Gastroesophageal sphincter (tissue), 4 donors: Measurements from ENCODE around the gene HMG20A. TPM values are rescaled to one million over a fixed set of nuclear protein-coding genes. Genes with fewer than 3 reads are reported as not detected.

ENCODE experiments used
- ATAC-seq: fragments of 150-250 bp; one replicate; pipeline ENCODE4 v1.9.1; 2016; ENCODE audit warnings: mild to moderate bottlenecking, moderate library complexity
- H3K27ac ChIP-seq, 4 donors: fragments of 200-600 bp; sonication (generic) in 3 of 4; 1 replicate in 3 of 4; 2 replicates in 1 of 4; pipeline ENCODE4 v1.5.1; 2016 to 2019
- H3K27me3 ChIP-seq: fragments of 200-600 bp; sonication (generic); one replicate; pipeline ENCODE4 v1.5.1; 2019
- H3K36me3 ChIP-seq, 2 donors: fragments of 200-600 bp; sonication (generic); one replicate each; pipeline ENCODE4 v1.5.1; 2019; ENCODE audit warnings: control low read depth in 1 of 2
- H3K4me1 ChIP-seq, 3 donors: fragments of 200-600 bp; sonication (generic); 1 replicate in 2 of 3; 2 replicates in 1 of 3; pipeline ENCODE4 v1.5.1; 2016 to 2019; ENCODE audit warnings: control low read depth in 2 of 3
- H3K4me3 ChIP-seq, 2 donors: fragments of 200-600 bp; sonication (generic); one replicate each; pipeline ENCODE4 v1.5.1; 2019; ENCODE audit warnings: mild to moderate bottlenecking in 1 of 2, moderate library complexity in 1 of 2
- H3K9me3 ChIP-seq, 3 donors: fragments of 200-600 bp; sonication (generic); one replicate each; pipeline ENCODE4 v1.5.1; 2017 to 2019; ENCODE audit warnings: control low read depth in 2 of 3
- CTCF ChIP-seq, 4 experiments: fragments of 200-600 bp in 2 of 4; fragments of 450-650 bp in 2 of 4; sonication (generic) in 1 of 4; IDR thresholded peaks; one replicate each; pipeline ENCODE4 v1.5.1; 2017 to 2019; ENCODE audit warnings: antibody characterized with exemption in 4 of 4, mild to moderate bottlenecking in 2 of 4, moderate library complexity in 2 of 4
- EP300 ChIP-seq: sonication (generic); formaldehyde crosslinking; IDR thresholded peaks from one replicate; pipeline ENCODE4 v1.6.1; 2017; ENCODE audit warnings: antibody characterized with exemption, mild to moderate bottlenecking
- POLR2A ChIP-seq, 2 donors: fragments of 450-650 bp; IDR thresholded peaks; one replicate each; pipeline ENCODE4 v1.6.1; 2017; ENCODE audit warnings: antibody characterized with exemption in 2 of 2, mild to moderate bottlenecking in 2 of 2, moderate library complexity in 1 of 2
- POLR2AphosphoS5 ChIP-seq: sonication (generic); formaldehyde crosslinking; IDR thresholded peaks from one replicate; pipeline ENCODE4 v1.6.1; 2017; ENCODE audit warnings: antibody characterized with exemption
- WGBS, 2 donors: methylation state at CpG; one replicate each; pipeline ENCODE4 v1.1.5; 2018; ENCODE audit warnings: low coverage in 1 of 2; 5-methylcytosine and 5-hydroxymethylcytosine counted together
- total RNA-seq, 4 donors: library from RNA; depleted of rRNA; stranded (reverse); fragments of >200 nt; gene quantifications; one replicate each; pipeline ENCODE4 v1.1.0, GENCODE V29; 2016

HMG20A gene
- total RNA-seq, 4 donors from 2014 or later = 23.2 to 47.9 (median 33.2) TPM

DNA sequence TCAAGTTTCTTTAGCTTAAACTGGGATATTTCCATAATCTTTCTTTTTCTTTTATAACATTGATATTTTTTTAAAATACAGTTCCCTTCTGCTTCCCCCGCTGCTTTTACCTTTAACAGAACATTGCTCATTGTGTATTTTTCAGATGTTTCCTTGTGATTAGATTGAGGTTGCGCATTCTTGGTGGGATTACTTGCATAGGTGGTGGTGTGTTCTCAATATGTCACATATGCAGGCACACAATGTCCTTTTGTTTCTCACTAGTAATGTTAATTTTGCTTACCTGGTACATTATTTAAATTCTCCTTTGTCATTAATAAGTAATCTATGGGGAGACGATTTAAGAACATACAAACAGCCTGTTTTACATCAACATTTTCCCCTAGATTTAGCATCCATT is 48.2 kb downstream of the HMG20A start:
- peaks cover 4 to 93% of the 10 kb centered on the region in 2 donors for H3K36me3 ChIP-seq
- ATAC-seq = no peak
- no peaks in the 10 kb centered on the region for H3K9me3 ChIP-seq
- H3K27me3 ChIP-seq = no peaks in the 10 kb centered on the region
- 86 to 93% methylated on average over 3 of the region's 3 CpGs for WGBS, 2 donors
- peaks cover 0 to 2% (median 0%) of the 10 kb centered on the region in 3 donors for H3K4me1 ChIP-seq
- H3K27ac ChIP-seq = no peak overlapping the region
- H3K4me3 ChIP-seq = no peak overlapping the region
- TF ChIP-seq POLR2A (IDR thresholded peaks at IDR 0.05) (no peak), CTCF (IDR thresholded peaks at IDR 0.05) (no peak), EP300 (no peak)

GRCh38 chr15:77470235-77470634 is 49.5 kb downstream of the HMG20A start:
- Histone ChIP-seq H3K36me3 (peaks cover 4 to 80% of the 10 kb centered on the region in 2 donors), H3K9me3 (no peaks in the 10 kb centered on the region), H3K4me3 (no peak overlapping the region), H3K27ac (no peak overlapping the region), H3K4me1 (peaks cover 0 to 14% (median 3%) of the 10 kb centered on the region in 3 donors), H3K27me3 (no peaks in the 10 kb centered on the region)
- no peak for ATAC-seq
- TF ChIP-seq POLR2AphosphoS5 = no peak
- TF ChIP-seq EP300 = no peak
- no peak for TF ChIP-seq CTCF (IDR thresholded peaks at IDR 0.05)
- TF ChIP-seq POLR2A (IDR thresholded peaks at IDR 0.05) = no peak

GRCh38 chr15:77473328-77473727 is 52.6 kb downstream of the HMG20A start:
- Histone ChIP-seq H3K9me3 (no peaks in the 10 kb centered on the region), H3K4me1 (peaks cover 0 to 14% (median 3%) of the 10 kb centered on the region in 3 donors), H3K4me3 (no peak overlapping the region), H3K27ac (no peak overlapping the region), H3K36me3 (peaks cover 2 to 69% of the 10 kb centered on the region in 2 donors), H3K27me3 (no peaks in the 10 kb centered on the region)
- no peak for TF ChIP-seq CTCF (IDR thresholded peaks at IDR 0.05)
- no peak for TF ChIP-seq POLR2AphosphoS5
- no peak for TF ChIP-seq POLR2A (IDR thresholded peaks at IDR 0.05)
- no peak for TF ChIP-seq EP300
- ATAC-seq = no peak

- TF ChIP-seq POLR2AphosphoS5 (no peak), POLR2A (IDR thresholded peaks at IDR 0.05) (no peak), EP300 (no peak), CTCF (IDR thresholded peaks at IDR 0.05) (no peak)
- no peaks in the 10 kb centered on the region for H3K9me3 ChIP-seq
- H3K36me3 ChIP-seq = peaks cover 2 to 68% of the 10 kb centered on the region in 2 donors
- peak overlapping the region in 2 of 4 donors; percentile 12 to 30 for H3K27ac ChIP-seq
- no peak for ATAC-seq
- no peaks in the 10 kb centered on the region for H3K27me3 ChIP-seq
- WGBS, 2 donors = 52 to 87% methylated on average over 3 of the region's 3 CpGs
- H3K4me3 ChIP-seq = no peak overlapping the region
- H3K4me1 ChIP-seq = peaks cover 0 to 14% (median 3%) of the 10 kb centered on the region in 3 donors
These were observed 53.8 kb downstream of the HMG20A start for GRCh38 chr15:77474310-77474988.

DNA sequence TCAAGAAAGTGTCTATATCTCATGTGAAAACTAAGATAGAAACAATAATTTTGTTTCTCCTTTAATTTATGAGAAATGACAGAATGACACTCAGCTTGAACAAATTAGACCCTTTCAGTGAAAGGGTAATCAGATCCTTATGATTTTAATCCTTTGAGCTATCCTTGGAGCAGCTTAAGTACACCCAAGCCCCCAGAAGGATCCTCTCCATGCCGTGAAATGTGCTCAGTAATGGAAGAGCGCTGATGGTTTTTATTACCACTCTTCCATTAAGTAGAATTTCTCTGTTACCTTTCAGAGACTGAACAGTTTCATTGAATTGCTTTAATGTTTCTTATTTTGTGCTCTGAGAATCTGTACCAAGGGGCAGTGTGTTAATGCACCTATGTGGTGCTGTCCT is 54.3 kb downstream of the HMG20A start:
- ATAC-seq = no peak

More for the DNA sequence above, 54.3 kb downstream of the HMG20A start:
- H3K36me3 ChIP-seq = peaks cover 2 to 68% of the 10 kb centered on the region in 2 donors
- no peak overlapping the region for H3K27ac ChIP-seq
- WGBS, 2 donors = 92 to 100% methylated on average over 2 of the region's 2 CpGs
- no peaks in the 10 kb centered on the region for H3K9me3 ChIP-seq
- H3K4me1 ChIP-seq = peaks cover 0 to 14% (median 3%) of the 10 kb centered on the region in 3 donors
- TF ChIP-seq POLR2AphosphoS5 = no peak
- no peak for TF ChIP-seq POLR2A (IDR thresholded peaks at IDR 0.05)
- no peak for TF ChIP-seq EP300
- TF ChIP-seq CTCF (IDR thresholded peaks at IDR 0.05) = no peak
- H3K27me3 ChIP-seq = no peaks in the 10 kb centered on the region
- no peak overlapping the region for H3K4me3 ChIP-seq
